H1 (cell line): ENCODE data around the gene VSIG10L. TPM values are rescaled to one million over a fixed set of nuclear protein-coding genes. Genes with fewer than 3 reads are reported as not detected.

Experiments used
- CTCF ChIA-PET: fragments of 300-600 bp; sonication (Branson Sonifier 250); formaldehyde crosslinking; loops from one replicate; lab custom pipeline; 2021; ENCODE audit not compliant: partially characterized antibody; lab: Charles Lee
- POLR2A ChIA-PET: fragments of 300-600 bp; sonication (Branson Sonifier 250); formaldehyde crosslinking; loops from one replicate; lab custom pipeline; 2021; ENCODE audit warnings: inconsistent platforms; ENCODE audit not compliant: partially characterized antibody; lab: Charles Lee
- DNase-seq, 2 experiments: peaks; one replicate each; pipeline versions ENCODE4 v3.0.0 to v3.0.0-alpha.2; 2010 to 2022; ENCODE audit warnings: low spot score in 2 of 2, low read depth in 1 of 2, mixed read lengths in 1 of 2
- FAIRE-seq: peaks from 2 replicates; lab custom pipeline; 2011; peaks lifted over from hg19 to GRCh38; lab: Jason Lieb, UNC
- H2AFZ ChIP-seq: 2 replicates; pipeline ENCODE4 v1.8.1; 2012; ENCODE audit warnings: low read length, inconsistent platforms
- H2AK5ac ChIP-seq: 2 replicates; pipeline ENCODE4 v1.6.1; 2013; ENCODE audit warnings: low read depth, low read length
- H2BK120ac ChIP-seq: replicated peaks from 2 replicates; pipeline ENCODE3; 2013; ENCODE audit warnings: low read depth, low read length, inconsistent platforms
- H2BK12ac ChIP-seq: 2 replicates; pipeline ENCODE4 v1.6.1; 2013; ENCODE audit warnings: low read depth, low read length
- H2BK15ac ChIP-seq: 2 replicates; pipeline ENCODE4 v1.6.1; 2013; ENCODE audit warnings: low read length
- H2BK20ac ChIP-seq: 2 replicates; pipeline ENCODE4 v1.6.1; 2013; ENCODE audit warnings: low read length
- H2BK5ac ChIP-seq: 2 replicates; pipeline ENCODE4 v1.6.1; 2013; ENCODE audit warnings: low read depth, low read length
- H3K14ac ChIP-seq: 2 replicates; pipeline ENCODE4 v1.6.1; 2013; ENCODE audit warnings: inconsistent platforms; ENCODE audit not compliant: insufficient read length
- H3K18ac ChIP-seq: 2 replicates; pipeline ENCODE4 v1.6.1; 2013; ENCODE audit warnings: low read length; ENCODE audit errors: extremely low read depth
- H3K23ac ChIP-seq: 2 replicates; pipeline ENCODE4 v1.6.1; 2013; ENCODE audit warnings: inconsistent platforms; ENCODE audit not compliant: insufficient read length
- H3K23me2 ChIP-seq: 2 replicates; pipeline ENCODE4 v1.6.1; 2013; ENCODE audit warnings: low read depth, low read length
- H3K27ac ChIP-seq: 2 replicates; pipeline ENCODE4 v1.6.1; 2011; ENCODE audit warnings: low read depth, low read length, inconsistent platforms
- H3K27me3 ChIP-seq, 4 experiments: replicated peaks in 1 of 4; 1 replicate in 1 of 4; 2 replicates in 3 of 4; pipeline versions ENCODE4 v1.6.1 to v1.8.1; 2011 to 2013; ENCODE audit warnings: low read length in 3 of 4, mild to moderate bottlenecking in 3 of 4, inconsistent platforms in 2 of 4, mixed read lengths in 2 of 4, moderate library complexity in 1 of 4; ENCODE audit not compliant: control insufficient read depth in 3 of 4, insufficient read depth in 3 of 4; ENCODE audit errors: extremely low read depth in 1 of 4
- H3K36me3 ChIP-seq, 4 experiments: 2 replicates each; pipeline versions ENCODE4 v1.6.1 to v1.8.1; 2011 to 2013; ENCODE audit warnings: mild to moderate bottlenecking in 4 of 4, low read length in 3 of 4, moderate library complexity in 2 of 4, control low read depth in 1 of 4, inconsistent platforms in 1 of 4; ENCODE audit not compliant: insufficient read depth in 4 of 4, control insufficient read depth in 2 of 4
- H3K4ac ChIP-seq: replicated peaks from 2 replicates; pipeline ENCODE3; 2013; ENCODE audit warnings: low read length, low read depth, mixed read lengths, inconsistent platforms; ENCODE audit not compliant: insufficient read length
- H3K4me1 ChIP-seq, 4 experiments: replicated peaks in 1 of 4; 1 replicate in 1 of 4; 2 replicates in 3 of 4; pipeline versions ENCODE4 v1.6.1 to v1.8.1; 2011 to 2013; ENCODE audit warnings: low read length in 3 of 4, inconsistent platforms in 2 of 4, mixed read lengths in 1 of 4; ENCODE audit not compliant: insufficient read depth in 4 of 4, control insufficient read depth in 3 of 4
- H3K4me2 ChIP-seq, 2 experiments: 2 replicates each; pipeline versions ENCODE4 v1.6.1 to v1.8.1; 2011 to 2013; ENCODE audit warnings: low read depth in 2 of 2, low read length in 2 of 2, control low read depth in 1 of 2, inconsistent platforms in 1 of 2, mild to moderate bottlenecking in 1 of 2; ENCODE audit not compliant: insufficient read depth in 1 of 2
- H3K4me3 ChIP-seq, 4 experiments: fragments of 200-600, 300-600 bp in 1 of 4; sonication (generic), shearing (Covaris generic), sonication (Bioruptor Twin) in 1 of 4; 2 replicates each; pipeline versions ENCODE4 v1.5.1 to v1.8.1; 2011 to 2016; ENCODE audit warnings: low read length in 4 of 4, low read depth in 3 of 4, control low read depth in 2 of 4, inconsistent platforms in 2 of 4, mild to moderate bottlenecking in 2 of 4, mixed read lengths in 1 of 4, moderate library complexity in 1 of 4; ENCODE audit not compliant: insufficient read depth in 2 of 4; ENCODE audit errors: extremely low read depth in 1 of 4
- H3K56ac ChIP-seq: replicated peaks from 2 replicates; pipeline ENCODE3; 2013; ENCODE audit warnings: low read depth, mild to moderate bottlenecking, mixed read lengths, low read length, inconsistent platforms; ENCODE audit not compliant: insufficient read length
- H3K79me1 ChIP-seq: 2 replicates; pipeline ENCODE4 v1.6.1; 2013; ENCODE audit warnings: low read depth, low read length, control low read depth
- H3K79me2 ChIP-seq, 2 experiments: 2 replicates each; pipeline versions ENCODE4 v1.6.1 to v1.8.1; 2012 to 2013; ENCODE audit warnings: low read length in 2 of 2, mild to moderate bottlenecking in 2 of 2, inconsistent platforms in 1 of 2; ENCODE audit not compliant: insufficient read depth in 2 of 2, control insufficient read depth in 1 of 2
- H3K9ac ChIP-seq, 4 experiments: replicated peaks in 1 of 4; 1 replicate in 1 of 4; 2 replicates in 3 of 4; pipeline versions ENCODE4 v1.6.1 to v1.8.1; 2011 to 2013; ENCODE audit warnings: low read depth in 3 of 4, low read length in 3 of 4, control low read depth in 2 of 4, mild to moderate bottlenecking in 2 of 4, moderate library complexity in 2 of 4, inconsistent platforms in 1 of 4; ENCODE audit errors: extremely low read depth in 1 of 4
- H3K9me3 ChIP-seq, 2 experiments: 2 replicates each; pipeline versions ENCODE4 v1.6.1 to v1.8.1; 2012 to 2013; ENCODE audit warnings: mild to moderate bottlenecking in 2 of 2, moderate library complexity in 2 of 2, control low read depth in 1 of 2, inconsistent platforms in 1 of 2, low read depth in 1 of 2, low read length in 1 of 2, mixed read lengths in 1 of 2; ENCODE audit not compliant: insufficient read depth in 2 of 2
- H4K20me1 ChIP-seq, 2 experiments: replicated peaks in 1 of 2; 2 replicates each; pipeline versions ENCODE3 to v1.8.1; 2011 to 2013; ENCODE audit warnings: inconsistent platforms in 2 of 2, low read length in 2 of 2, mild to moderate bottlenecking in 1 of 2; ENCODE audit not compliant: insufficient read depth in 2 of 2, control insufficient read depth in 1 of 2
- H4K5ac ChIP-seq: 2 replicates; pipeline ENCODE4 v1.6.1; 2013; ENCODE audit warnings: low read length, low read depth, mixed read lengths, inconsistent platforms; ENCODE audit not compliant: insufficient read length
- H4K8ac ChIP-seq: 2 replicates; pipeline ENCODE4 v1.8.0; 2013; ENCODE audit warnings: mild to moderate bottlenecking, moderate library complexity, low read length, inconsistent platforms; ENCODE audit not compliant: insufficient read depth; ENCODE audit errors: extremely low read depth
- H4K91ac ChIP-seq: replicated peaks from 2 replicates; pipeline ENCODE3; 2013; ENCODE audit warnings: low read length, mixed read lengths, inconsistent platforms; ENCODE audit not compliant: insufficient read length
- ATF2 ChIP-seq: IDR thresholded peaks from 2 replicates; pipeline ENCODE4 v1.6.1; 2012; ENCODE audit warnings: low read length, inconsistent platforms
- CEBPB ChIP-seq: IDR thresholded peaks from 2 replicates; pipeline ENCODE4 v1.6.1; 2012; ENCODE audit warnings: low read depth, low read length
- CHD2 ChIP-seq: IDR thresholded peaks from 2 replicates; pipeline ENCODE4 v1.6.1; 2012; ENCODE audit warnings: low read length, improper control_type of control experiment
- EGR1 ChIP-seq: IDR thresholded peaks from 2 replicates; pipeline ENCODE4 v1.6.1; 2011; ENCODE audit warnings: low read depth, low read length, borderline replicate concordance
- JUND ChIP-seq: IDR thresholded peaks from 2 replicates; pipeline ENCODE4 v1.6.1; 2011; ENCODE audit warnings: mild to moderate bottlenecking, improper control_type of control experiment, low read length
- POLR2A ChIP-seq, 2 experiments: IDR thresholded peaks; 1 replicate in 1 of 2; 2 replicates in 1 of 2; pipeline ENCODE4 v1.6.1; 2011; ENCODE audit warnings: low read depth in 2 of 2, low read length in 2 of 2, mild to moderate bottlenecking in 2 of 2; ENCODE audit errors: control extremely low read depth in 1 of 2
- RBBP5 ChIP-seq: IDR thresholded peaks from 2 replicates; pipeline ENCODE4 v1.7.1; 2012; ENCODE audit warnings: low read depth, mild to moderate bottlenecking, inconsistent platforms, low read length, moderate library complexity, borderline replicate concordance
- TBP ChIP-seq: IDR thresholded peaks from 2 replicates; pipeline ENCODE4 v1.6.1; 2011; ENCODE audit warnings: low read depth, low read length, improper control_type of control experiment
- WGBS, 2 experiments: shearing (Covaris generic) in 1 of 2; methylation state at CpG; one replicate each; pipeline versions ENCODE4 v1.1.6 to v1.1.7; 2013 to 2015; ENCODE audit warnings: low lambda C conversion rate in 2 of 2, mixed read lengths in 2 of 2, inconsistent platforms in 1 of 2, low coverage in 1 of 2, missing lambda C conversion rate in 1 of 2; ENCODE audit not compliant: insufficient replicate concordance in 2 of 2, insufficient coverage in 1 of 2, insufficient read length in 1 of 2; ENCODE audit errors: extremely low coverage in 1 of 2, missing lambda C conversion rate in 1 of 2; 5-methylcytosine and 5-hydroxymethylcytosine counted together
- polyA plus RNA-seq, 7 experiments: library from polyadenylated mRNA; depleted of rRNA in 3 of 7; stranded (reverse) in 5 of 7; unstranded in 2 of 7; fragments of >200 nt in 5 of 7; fragments of 200-250 nt in 2 of 7; gene quantifications; 1 replicate in 5 of 7; 2 replicates in 1 of 7; 4 replicates in 1 of 7; pipeline versions ENCODE4 v1.2.1 to v1.2.3, GENCODE V29; 2011 to 2013; ENCODE audit warnings: missing spikeins in 2 of 7, mixed read lengths in 2 of 7
- total RNA-seq: library from RNA; stranded (reverse); fragmentation: NEBNext Ultra II Directional; extraction: Animal tissue kit (Norgen Biotek cat#: 25700); gene quantifications from 2 replicates; pipeline ENCODE4 v1.2.1, GENCODE V29; 2021

VSIG10L gene
- total and polyA plus RNA-seq, 2 of the 8 experiments (the other 6 are each of a cell fraction or from before 2014, with no cell fraction given), result 10.3 to 10.4 TPM

- H3K18ac ChIP-seq, result no peak overlapping the region
- DNase-seq, result no peak
- no peak overlapping the region for H4K5ac ChIP-seq
- H2BK20ac ChIP-seq, result no peak overlapping the region
- no peaks in the 10 kb centered on the region for H3K9me3 ChIP-seq
- POLR2A ChIA-PET, result interaction anchor here (0.6 to 2.7 kb wide), 4 partner anchors 9 to 369 kb away, joined by 3 to 11 read pairs (median 4); partner anchors contain the start of gene C19orf84
- H3K79me1 ChIP-seq, result no peaks in the 10 kb centered on the region
- H4K20me1 ChIP-seq, result no peaks in the 10 kb centered on the region
- H3K14ac ChIP-seq, result no peak overlapping the region
- H3K4me1 ChIP-seq, result peaks cover 0 to 9% (median 8%) of the 10 kb centered on the region in 4 experiments; a peak in 5 of 7 replicates
- no peak overlapping the region for H3K27ac ChIP-seq
- H3K9ac ChIP-seq, result no peak overlapping the region
- no peak overlapping the region for H3K4ac ChIP-seq
- FAIRE-seq, result no peak
- no peak for TF ChIP-seq POLR2A (IDR thresholded peaks at IDR 0.05; ENCODE audit: control extremely low read depth in 1 of 2, low read depth in 2 of 2, low read length in 2 of 2)
- TF ChIP-seq CHD2, result no peak
- no peak for TF ChIP-seq CEBPB
- no peak for TF ChIP-seq RBBP5
- TF ChIP-seq JUND, result no peak
- no peak for TF ChIP-seq ATF2
- TF ChIP-seq EGR1, result no peak
- TF ChIP-seq TBP, result no peak
- H4K91ac ChIP-seq, result no peak overlapping the region
- H3K23ac ChIP-seq, result no peak overlapping the region
- H3K27me3 ChIP-seq, result no peaks in the 10 kb centered on the region; a peak in 2 of 7 replicates
- H3K36me3 ChIP-seq, result no peaks in the 10 kb centered on the region
- no peak overlapping the region for H3K56ac ChIP-seq
- CTCF ChIA-PET, result interaction anchor here (0.9 to 1.8 kb wide), 6 partner anchors 15 to 49 kb away, joined by 3 to 5 read pairs (median 4); partner anchors contain the start of genes C19orf84, LIM2 and SIGLEC10
- peak overlapping the region; percentile 39; the same call in 1 of the 2 replicates for H2AK5ac ChIP-seq
- no peak overlapping the region for H3K4me3 ChIP-seq
- H2AFZ ChIP-seq, result no peak overlapping the region
- H2BK5ac ChIP-seq, result no peak overlapping the region
- H3K4me2 ChIP-seq, result no peak overlapping the region
- WGBS, 2 experiments, result 90% methylated on average over 18 of the region's 18 CpGs; no CpG with 5 or more reads in 1 of the 2 experiments
- H2BK15ac ChIP-seq, result no peak overlapping the region
- H3K23me2 ChIP-seq, result peaks cover 12% of the 10 kb centered on the region; the same call in 1 of the 2 replicates
- H2BK12ac ChIP-seq, result no peak overlapping the region
- peak overlapping the region; percentile 86; the same call in 1 of the 2 replicates for H4K8ac ChIP-seq
- no peak overlapping the region for H2BK120ac ChIP-seq
- no peaks in the 10 kb centered on the region for H3K79me2 ChIP-seq
Observed at GRCh38 chr19:51372021-51372648, 30.2 kb upstream of the VSIG10L start.
